Endothelial cell of umbilical vein (primary cell): Measurements from ENCODE around the gene POFUT2. TPM values are rescaled to one million over a fixed set of nuclear protein-coding genes. Genes with fewer than 3 reads are reported as not detected.

Experiments
- BruUV-seq: library from RNA; stranded (reverse); fragments of 400-500 nt; replicated peaks from 2 replicates; lab custom pipeline; 2021; lab: Mats Ljungman, UMichigan
- CTCF ChIA-PET: fragments of 300-600, 350-600 bp; sonication (Branson Sonifier 250); formaldehyde crosslinking; loops from one replicate; lab custom pipeline; 2021; ENCODE audit warnings: antibody characterized with exemption, inconsistent platforms; lab: Charles Lee
- POLR2A ChIA-PET: fragments of 300-600, 350-600 bp; sonication (Branson Sonifier 250); formaldehyde crosslinking; loops from one replicate; lab custom pipeline; 2021; ENCODE audit warnings: antibody characterized with exemption, inconsistent platforms; lab: Charles Lee
- DNase-seq: peaks from one replicate; pipeline ENCODE4 v3.0.0-alpha.2; 2011; ENCODE audit warnings: low read depth, low spot score
- FAIRE-seq: peaks from 2 replicates; lab custom pipeline; 2011; peaks lifted over from hg19 to GRCh38; lab: Jason Lieb, UNC
- H2AFZ ChIP-seq: 2 replicates; pipeline ENCODE4 v1.6.0; 2012; ENCODE audit warnings: low read depth, low read length, control low read depth, inconsistent platforms
- H3K27ac ChIP-seq: 2 replicates; pipeline ENCODE4 v1.5.1; 2011; ENCODE audit warnings: low read depth, mild to moderate bottlenecking, control low read depth, low read length, moderate library complexity; ENCODE audit not compliant: insufficient read depth
- H3K27me3 ChIP-seq, 2 experiments: 2 replicates each; pipeline versions ENCODE4 v1.6.0 to v1.6.1; 2011; ENCODE audit warnings: low read length in 2 of 2, mixed read lengths in 1 of 2; ENCODE audit not compliant: control insufficient read depth in 2 of 2, insufficient read depth in 2 of 2
- H3K36me3 ChIP-seq, 2 experiments: 2 replicates in 1 of 2; 3 replicates in 1 of 2; pipeline ENCODE4 v1.5.1; 2011; ENCODE audit warnings: low read length in 2 of 2, mild to moderate bottlenecking in 1 of 2, moderate library complexity in 1 of 2; ENCODE audit not compliant: control insufficient read depth in 2 of 2, insufficient read depth in 2 of 2; ENCODE audit errors: extremely low read depth in 1 of 2
- H3K4me1 ChIP-seq: 3 replicates; pipeline ENCODE4 v1.5.1; 2011; ENCODE audit warnings: mild to moderate bottlenecking, low read length; ENCODE audit not compliant: control insufficient read depth, insufficient read depth; ENCODE audit errors: extremely low read depth
- H3K4me2 ChIP-seq: 2 replicates; pipeline ENCODE4 v1.6.1; 2011; ENCODE audit warnings: low read length, control low read depth, mixed read lengths; ENCODE audit not compliant: insufficient read depth
- H3K4me3 ChIP-seq, 3 experiments: fragments of 200-600 bp in 1 of 3; sonication (generic), shearing (Covaris generic) in 1 of 3; replicated peaks in 1 of 3; 2 replicates each; pipeline ENCODE4 v1.5.1; 2011 to 2016; ENCODE audit warnings: control low read depth in 3 of 3, low read length in 3 of 3, mild to moderate bottlenecking in 2 of 3, inconsistent platforms in 1 of 3, low read depth in 1 of 3, moderate library complexity in 1 of 3; ENCODE audit not compliant: insufficient read depth in 1 of 3
- H3K79me2 ChIP-seq: 2 replicates; pipeline ENCODE4 v1.6.0; 2012; ENCODE audit warnings: low read length, inconsistent platforms; ENCODE audit not compliant: control insufficient read depth, insufficient read depth
- H3K9ac ChIP-seq: replicated peaks from 2 replicates; pipeline ENCODE3; 2011; ENCODE audit warnings: low read length, control low read depth; ENCODE audit not compliant: insufficient read depth; ENCODE audit errors: extremely low read depth
- H3K9me1 ChIP-seq: replicated peaks from 3 replicates; pipeline ENCODE4 v1.6.0; 2011; ENCODE audit warnings: mild to moderate bottlenecking, low read length; ENCODE audit not compliant: control insufficient read depth, insufficient read depth; ENCODE audit errors: extremely low read depth
- H3K9me3 ChIP-seq: replicated peaks from 2 replicates; pipeline ENCODE4 v1.5.1; 2012; ENCODE audit warnings: low read length, inconsistent platforms; ENCODE audit not compliant: control insufficient read depth, insufficient read depth
- H4K20me1 ChIP-seq: replicated peaks from 2 replicates; pipeline ENCODE3; 2011; ENCODE audit warnings: mild to moderate bottlenecking, low read length; ENCODE audit not compliant: control insufficient read depth, insufficient read depth; ENCODE audit errors: extremely low read depth
- EZH2 ChIP-seq: IDR thresholded peaks from 2 replicates; pipeline ENCODE4 v1.6.1; 2012; ENCODE audit warnings: borderline replicate concordance, low read depth, mild to moderate bottlenecking, moderate library complexity, low read length, inconsistent platforms; ENCODE audit not compliant: severe bottlenecking
- FOS ChIP-seq: IDR thresholded peaks from 2 replicates; pipeline ENCODE4 v1.6.1; 2011; ENCODE audit warnings: mild to moderate bottlenecking, low read length, moderate library complexity, borderline replicate concordance; ENCODE audit not compliant: insufficient read depth
- GATA2 ChIP-seq: IDR thresholded peaks from 2 replicates; pipeline ENCODE4 v1.7.0; 2011; ENCODE audit warnings: low read depth, mild to moderate bottlenecking, moderate library complexity, mixed read lengths, low read length; ENCODE audit not compliant: insufficient read length, insufficient read depth
- JUN ChIP-seq: IDR thresholded peaks from 2 replicates; pipeline ENCODE4 v1.6.1; 2011; ENCODE audit warnings: borderline replicate concordance, low read depth; ENCODE audit not compliant: insufficient read length, insufficient read depth
- MAX ChIP-seq: IDR thresholded peaks from 2 replicates; pipeline ENCODE4 v1.6.1; 2011; ENCODE audit not compliant: insufficient read depth, insufficient read length
- MYC ChIP-seq: IDR thresholded peaks from one replicate; pipeline ENCODE4 v1.6.1; 2011; ENCODE audit warnings: mild to moderate bottlenecking, low read depth, low read length
- POLR2A ChIP-seq: IDR thresholded peaks from 2 replicates; pipeline ENCODE4 v1.6.1; 2012; ENCODE audit warnings: low read depth, mild to moderate bottlenecking, control low read depth, low read length
- POLR2AphosphoS5 ChIP-seq: IDR thresholded peaks from 2 replicates; pipeline ENCODE4 v1.6.1; 2012; ENCODE audit warnings: low read depth, mild to moderate bottlenecking, control low read depth, low read length, moderate library complexity; ENCODE audit not compliant: insufficient read depth
- dilution Hi-C: fragments of 300-500 bp; cut with MboI; formaldehyde crosslinking; loops from one replicate; pipeline ENCODE4 v1.15.0; 2019; ENCODE audit warnings: low sequenced_read_pairs; ENCODE audit not compliant: extremely low pct_ligation_motif_present
- intact Hi-C: fragments of 100-400 bp; cut with micrococcal nuclease; formaldehyde crosslinking; loops from one replicate; pipeline ENCODE4 v1.10.0; 2022
- polyA plus RNA-seq, 4 experiments: library from polyadenylated mRNA; depleted of rRNA in 3 of 4; stranded (reverse) in 3 of 4; unstranded in 1 of 4; fragments of >200 nt; gene quantifications; 2 replicates each; pipeline versions ENCODE4 v1.2.1 to v1.2.3, GENCODE V29; 2011 to 2012; ENCODE audit warnings: missing spikeins in 1 of 4
- total RNA-seq: library from RNA; stranded (reverse); gene quantifications from 2 replicates; pipeline ENCODE4 v1.2.3, GENCODE V29; 2021
- TF ChIP-seq, protein P1 (sequence below), 2 donors: IDR thresholded peaks; 1 replicate in 1 of 2; 2 replicates in 1 of 2; pipeline ENCODE4 v1.5.1; 2011; ENCODE audit warnings: low read length in 2 of 2, mild to moderate bottlenecking in 2 of 2, moderate library complexity in 2 of 2, control low read depth in 1 of 2, inconsistent platforms in 1 of 2, low read depth in 1 of 2; ENCODE audit not compliant: insufficient read depth in 1 of 2; ENCODE audit errors: extremely low read depth in 1 of 2

POFUT2 gene
- total and polyA plus RNA-seq, 2 donors (not counting 3 experiments of a cell fraction or from before 2014, with no cell fraction given), result 30.7 to 47.5 TPM

DNA sequence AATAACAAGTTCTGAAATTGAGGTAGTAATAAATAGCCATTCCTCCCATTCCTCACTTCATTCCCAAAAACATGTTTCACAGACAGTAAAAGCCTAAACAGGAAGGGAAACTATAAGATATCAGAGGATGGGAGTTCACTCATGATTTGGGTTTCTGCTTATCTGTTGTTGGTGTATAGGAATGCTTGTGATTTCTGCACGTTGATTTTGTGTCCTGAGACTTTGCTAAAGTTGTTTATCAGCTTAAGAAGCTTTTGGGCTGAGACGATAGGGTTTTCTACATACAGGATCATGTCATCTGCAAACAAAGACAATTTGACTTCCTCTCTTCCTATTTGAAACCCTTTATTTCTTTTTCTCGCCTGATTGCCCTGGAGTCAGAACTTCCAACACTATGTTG is 26.0 kb upstream of the POFUT2 start:
- intact Hi-C loops, result no loop called here

More for the DNA sequence above, 26.0 kb upstream of the POFUT2 start:
- Histone ChIP-seq H3K27me3 (no peaks in the 10 kb centered on the region), H3K4me2 (no peak overlapping the region), H3K4me1 (peaks cover 34% of the 10 kb centered on the region), H3K27ac (no peak overlapping the region), H3K9me3 (no peaks in the 10 kb centered on the region), H3K9me1 (no peaks in the 10 kb centered on the region), H2AFZ (no peak overlapping the region), H3K4me3 (no peak overlapping the region), H3K36me3 (no peaks in the 10 kb centered on the region), H3K79me2 (no peaks in the 10 kb centered on the region), H3K9ac (no peak overlapping the region), H4K20me1 (no peaks in the 10 kb centered on the region)
- ChIA-PET CTCF (no interaction called here), POLR2A (no interaction called here)
- no TSS peak for BruUV-seq
- dilution Hi-C loops, result no loop called here
- DNase-seq (no peak), FAIRE-seq (no peak)
- TF ChIP-seq POLR2AphosphoS5, result no peak
- TF ChIP-seq FOS, result no peak
- TF ChIP-seq GATA2, result no peak
- no peak for TF ChIP-seq MAX
- no peak for TF ChIP-seq POLR2A
- TF ChIP-seq, protein P1, sequence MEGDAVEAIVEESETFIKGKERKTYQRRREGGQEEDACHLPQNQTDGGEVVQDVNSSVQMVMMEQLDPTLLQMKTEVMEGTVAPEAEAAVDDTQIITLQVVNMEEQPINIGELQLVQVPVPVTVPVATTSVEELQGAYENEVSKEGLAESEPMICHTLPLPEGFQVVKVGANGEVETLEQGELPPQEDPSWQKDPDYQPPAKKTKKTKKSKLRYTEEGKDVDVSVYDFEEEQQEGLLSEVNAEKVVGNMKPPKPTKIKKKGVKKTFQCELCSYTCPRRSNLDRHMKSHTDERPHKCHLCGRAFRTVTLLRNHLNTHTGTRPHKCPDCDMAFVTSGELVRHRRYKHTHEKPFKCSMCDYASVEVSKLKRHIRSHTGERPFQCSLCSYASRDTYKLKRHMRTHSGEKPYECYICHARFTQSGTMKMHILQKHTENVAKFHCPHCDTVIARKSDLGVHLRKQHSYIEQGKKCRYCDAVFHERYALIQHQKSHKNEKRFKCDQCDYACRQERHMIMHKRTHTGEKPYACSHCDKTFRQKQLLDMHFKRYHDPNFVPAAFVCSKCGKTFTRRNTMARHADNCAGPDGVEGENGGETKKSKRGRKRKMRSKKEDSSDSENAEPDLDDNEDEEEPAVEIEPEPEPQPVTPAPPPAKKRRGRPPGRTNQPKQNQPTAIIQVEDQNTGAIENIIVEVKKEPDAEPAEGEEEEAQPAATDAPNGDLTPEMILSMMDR (IDR thresholded peaks at IDR 0.05; ENCODE audit: extremely low read depth in 1 of 2, insufficient read depth in 1 of 2, low read depth in 1 of 2, low read length in 2 of 2), result no peak
- TF ChIP-seq EZH2, result no peak
- no peak for TF ChIP-seq JUN
- TF ChIP-seq MYC, result no peak
